ENCODE results near the gene ACOT11.

DNA sequence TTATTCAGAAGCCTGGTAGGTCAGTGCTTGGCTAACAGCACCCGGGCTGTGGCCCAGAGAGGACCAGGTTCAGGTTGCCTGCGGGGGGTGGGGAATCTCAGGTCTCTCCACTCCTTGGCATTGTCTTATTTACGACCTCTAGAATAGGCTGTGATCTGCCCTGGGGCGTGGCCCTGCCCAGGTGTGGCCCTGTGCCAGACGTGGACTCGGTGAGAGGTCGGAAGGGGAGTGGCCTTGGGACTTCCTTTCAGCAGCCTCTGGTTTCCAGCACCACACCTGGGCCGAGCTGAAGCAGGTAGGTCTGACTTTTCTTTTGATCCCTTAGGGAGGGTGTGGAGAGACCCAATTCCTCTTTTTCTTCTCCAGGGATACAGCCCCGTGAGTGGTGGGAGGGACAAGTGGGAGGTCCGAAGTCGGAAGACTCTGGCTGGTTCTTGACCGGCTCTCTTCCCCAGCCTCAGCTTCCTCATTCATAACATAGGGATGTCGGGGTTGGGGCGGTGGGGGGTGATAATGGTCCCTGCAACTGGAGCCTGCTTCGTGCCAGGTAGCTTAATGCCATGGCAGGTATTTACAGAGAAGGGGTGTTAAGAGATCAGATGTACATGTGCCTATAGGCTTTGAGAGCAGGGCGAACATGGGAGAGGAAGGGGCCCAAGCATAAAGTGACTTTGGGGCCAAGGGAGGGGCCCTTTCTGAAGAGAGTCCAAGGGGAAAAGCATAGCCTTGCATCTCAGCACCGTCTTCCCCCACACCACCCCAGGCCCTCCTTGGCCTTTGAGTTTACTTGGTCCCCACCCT, 16.5 kb downstream of the ACOT11 start:
- TF ChIP-seq, protein P1, sequence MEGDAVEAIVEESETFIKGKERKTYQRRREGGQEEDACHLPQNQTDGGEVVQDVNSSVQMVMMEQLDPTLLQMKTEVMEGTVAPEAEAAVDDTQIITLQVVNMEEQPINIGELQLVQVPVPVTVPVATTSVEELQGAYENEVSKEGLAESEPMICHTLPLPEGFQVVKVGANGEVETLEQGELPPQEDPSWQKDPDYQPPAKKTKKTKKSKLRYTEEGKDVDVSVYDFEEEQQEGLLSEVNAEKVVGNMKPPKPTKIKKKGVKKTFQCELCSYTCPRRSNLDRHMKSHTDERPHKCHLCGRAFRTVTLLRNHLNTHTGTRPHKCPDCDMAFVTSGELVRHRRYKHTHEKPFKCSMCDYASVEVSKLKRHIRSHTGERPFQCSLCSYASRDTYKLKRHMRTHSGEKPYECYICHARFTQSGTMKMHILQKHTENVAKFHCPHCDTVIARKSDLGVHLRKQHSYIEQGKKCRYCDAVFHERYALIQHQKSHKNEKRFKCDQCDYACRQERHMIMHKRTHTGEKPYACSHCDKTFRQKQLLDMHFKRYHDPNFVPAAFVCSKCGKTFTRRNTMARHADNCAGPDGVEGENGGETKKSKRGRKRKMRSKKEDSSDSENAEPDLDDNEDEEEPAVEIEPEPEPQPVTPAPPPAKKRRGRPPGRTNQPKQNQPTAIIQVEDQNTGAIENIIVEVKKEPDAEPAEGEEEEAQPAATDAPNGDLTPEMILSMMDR (conservative IDR thresholded peaks at IDR 0.05; ENCODE audit: low read depth, low read length): no peak
- TF ChIP-seq CEBPB (IDR thresholded peaks at IDR 0.05; ENCODE audit: low read depth, low read length) (no peak), MXI1 (IDR thresholded peaks at IDR 0.05; ENCODE audit: borderline replicate concordance, low read depth, low read length) (no peak), RFX5 (IDR thresholded peaks at IDR 0.05; ENCODE audit: low read depth, low read length) (no peak), BHLHE40 (IDR thresholded peaks at IDR 0.05; ENCODE audit: low read depth, low read length) (no peak), POLR2A (IDR thresholded peaks at IDR 0.05; ENCODE audit: low read depth, low read length) (no peak), FOS (IDR thresholded peaks at IDR 0.05; ENCODE audit: low read depth, low read length) (no peak), CHD1 (IDR thresholded peaks at IDR 0.05; ENCODE audit: low read depth, low read length) (no peak), RCOR1 (IDR thresholded peaks at IDR 0.05; ENCODE audit: insufficient replicate concordance, low read length) (no peak)
